Measurements from ENCODE around the gene CEP350.

DNA sequence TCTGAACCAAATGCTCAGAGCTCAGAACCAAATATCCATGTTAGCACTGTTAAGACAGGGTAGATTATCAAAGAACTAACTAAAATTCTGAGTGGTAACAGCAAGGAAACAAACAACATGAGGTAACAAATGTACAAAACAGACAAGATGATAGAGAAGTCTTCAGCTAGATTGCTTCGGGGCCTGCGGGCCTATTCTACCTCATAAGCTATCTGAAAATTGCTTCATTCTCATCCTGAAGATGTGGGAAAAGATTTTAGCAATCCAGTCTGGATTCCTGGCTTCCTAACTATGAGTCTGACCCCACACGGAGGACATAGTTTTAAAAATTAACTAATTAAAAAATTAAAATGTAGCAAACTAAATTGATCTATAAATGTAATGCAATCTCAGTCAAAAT lies 190.8 kb downstream of the CEP350 start:
- TF ChIP-seq, protein P1, sequence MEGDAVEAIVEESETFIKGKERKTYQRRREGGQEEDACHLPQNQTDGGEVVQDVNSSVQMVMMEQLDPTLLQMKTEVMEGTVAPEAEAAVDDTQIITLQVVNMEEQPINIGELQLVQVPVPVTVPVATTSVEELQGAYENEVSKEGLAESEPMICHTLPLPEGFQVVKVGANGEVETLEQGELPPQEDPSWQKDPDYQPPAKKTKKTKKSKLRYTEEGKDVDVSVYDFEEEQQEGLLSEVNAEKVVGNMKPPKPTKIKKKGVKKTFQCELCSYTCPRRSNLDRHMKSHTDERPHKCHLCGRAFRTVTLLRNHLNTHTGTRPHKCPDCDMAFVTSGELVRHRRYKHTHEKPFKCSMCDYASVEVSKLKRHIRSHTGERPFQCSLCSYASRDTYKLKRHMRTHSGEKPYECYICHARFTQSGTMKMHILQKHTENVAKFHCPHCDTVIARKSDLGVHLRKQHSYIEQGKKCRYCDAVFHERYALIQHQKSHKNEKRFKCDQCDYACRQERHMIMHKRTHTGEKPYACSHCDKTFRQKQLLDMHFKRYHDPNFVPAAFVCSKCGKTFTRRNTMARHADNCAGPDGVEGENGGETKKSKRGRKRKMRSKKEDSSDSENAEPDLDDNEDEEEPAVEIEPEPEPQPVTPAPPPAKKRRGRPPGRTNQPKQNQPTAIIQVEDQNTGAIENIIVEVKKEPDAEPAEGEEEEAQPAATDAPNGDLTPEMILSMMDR (conservative IDR thresholded peaks at IDR 0.05; ENCODE audit: low read length) = no peak
- no peak for TF ChIP-seq EZH2phosphoT487 (IDR thresholded peaks at IDR 0.05; ENCODE audit: borderline replicate concordance)
